NAMALWA (cell line): ENCODE data around the gene IL36G.

ENCODE experiments used
- DNase-seq: peaks from one replicate; pipeline ENCODE4 v3.0.0-alpha.2; 2015; ENCODE audit warnings: low spot score

Gene IL36G

GRCh38 chr2:112972423-112973086, 5.3 kb upstream of the IL36G start:
- no peak for DNase-seq

GRCh38 chr2:112973156-112973555, 4.7 kb upstream of the IL36G start:
- DNase-seq: no peak

GRCh38 chr2:112979731-112980130, 1.9 kb downstream of the IL36G start:
- DNase-seq: no peak

- DNase-seq: no peak
Observed at GRCh38 chr2:112980537-112980936, 2.7 kb downstream of the IL36G start.

DNA sequence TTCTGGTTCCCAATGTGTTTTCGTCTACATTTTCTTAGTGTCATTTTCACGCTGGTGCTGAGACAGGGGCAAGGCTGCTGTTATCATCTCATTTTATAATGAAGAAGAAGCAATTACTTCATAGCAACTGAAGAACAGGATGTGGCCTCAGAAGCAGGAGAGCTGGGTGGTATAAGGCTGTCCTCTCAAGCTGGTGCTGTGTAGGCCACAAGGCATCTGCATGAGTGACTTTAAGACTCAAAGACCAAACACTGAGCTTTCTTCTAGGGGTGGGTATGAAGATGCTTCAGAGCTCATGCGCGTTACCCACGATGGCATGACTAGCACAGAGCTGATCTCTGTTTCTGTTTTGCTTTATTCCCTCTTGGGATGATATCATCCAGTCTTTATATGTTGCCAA, 7.3 kb downstream of the IL36G start:
- DNase-seq: no peak

GRCh38 chr2:112989611-112990010, 11.8 kb downstream of the IL36G start:
- DNase-seq: no peak

DNA sequence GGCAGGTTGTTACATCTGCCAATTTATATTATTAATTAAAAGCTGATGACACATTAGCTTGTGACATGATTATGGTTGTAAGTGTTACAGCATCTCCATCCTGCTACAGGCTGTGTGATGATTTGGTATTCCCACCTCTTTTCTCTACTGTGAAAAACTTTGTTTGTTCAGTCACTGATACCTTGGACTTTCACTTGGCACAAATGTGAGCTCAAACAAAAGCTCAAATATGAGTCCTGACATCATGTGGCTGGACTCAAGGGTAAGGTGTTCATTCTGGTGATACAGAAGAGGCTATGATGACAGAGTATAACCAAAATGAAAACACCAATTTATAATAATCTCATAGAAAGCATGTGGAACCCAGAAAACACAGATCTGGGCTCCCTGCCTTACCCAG, 16.0 kb downstream of the IL36G start:
- no peak for DNase-seq

DNA sequence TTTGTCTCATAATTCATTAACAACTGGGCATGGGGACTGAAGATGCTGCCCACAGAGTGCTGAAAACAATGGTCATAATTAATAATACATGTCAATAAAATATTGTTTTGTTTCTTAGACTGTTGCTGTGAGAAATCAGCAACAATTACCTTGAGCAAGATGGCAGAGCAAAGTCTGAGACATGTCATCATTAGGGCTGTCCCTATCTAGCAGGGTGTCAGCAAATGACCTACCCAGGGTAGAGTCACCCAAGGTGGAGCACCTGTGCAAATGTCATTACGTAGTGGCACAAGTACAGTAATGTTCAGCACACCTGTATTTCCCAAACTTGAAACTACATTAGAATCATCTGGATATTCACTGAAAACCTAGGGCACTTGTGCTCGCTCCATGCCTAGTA, 16.8 kb downstream of the IL36G start:
- DNase-seq: no peak

DNA sequence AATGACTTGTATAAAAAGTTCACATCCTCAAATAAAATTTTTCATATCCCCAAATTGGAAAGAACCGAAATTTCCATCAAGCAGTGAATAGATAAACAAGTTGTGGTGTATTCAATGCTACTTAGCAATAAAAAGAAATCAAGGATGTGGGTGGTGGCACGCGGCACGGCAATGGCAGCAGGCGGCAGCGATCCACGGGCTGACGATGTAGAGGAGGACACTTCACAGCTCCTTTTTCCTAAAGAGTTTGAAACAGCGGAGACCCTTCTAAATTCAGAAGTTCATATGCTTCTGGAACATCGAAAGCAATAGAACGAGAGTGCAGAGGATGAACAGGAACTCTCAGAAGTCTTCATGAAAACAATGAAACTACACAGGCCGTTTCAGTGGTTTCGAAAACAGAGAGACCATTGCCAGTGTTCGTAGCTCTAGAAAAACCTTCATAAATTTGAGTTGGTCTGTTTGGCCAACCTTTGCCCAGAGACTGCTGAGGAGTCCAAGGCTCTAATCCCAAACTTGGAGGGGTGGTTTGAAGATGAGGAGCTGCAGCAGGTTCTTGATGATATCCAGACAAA, 17.6 kb downstream of the IL36G start:
- no peak for DNase-seq

DNA sequence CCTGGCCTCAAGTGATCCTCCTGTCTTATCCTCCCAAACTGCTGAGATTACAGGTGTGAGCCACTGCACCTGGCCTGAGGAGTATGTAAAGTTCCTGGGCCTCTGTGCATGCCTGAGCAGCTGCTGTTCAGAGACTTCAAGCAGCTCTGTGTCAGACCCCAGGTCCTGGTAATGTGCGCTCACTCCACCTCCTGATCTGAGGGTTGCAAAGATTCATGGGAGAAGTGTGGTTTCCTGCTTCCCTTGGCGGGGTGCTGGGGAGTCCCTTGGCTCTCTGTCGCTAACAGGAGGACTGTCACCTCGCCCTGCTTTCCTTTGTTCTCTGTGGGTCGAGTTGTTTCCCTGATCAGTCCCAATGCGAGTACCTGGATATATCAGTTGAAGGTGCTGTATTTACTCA, 18.8 kb downstream of the IL36G start:
- DNase-seq: no peak

GRCh38 chr2:112997151-112997550, 19.3 kb downstream of the IL36G start:
- DNase-seq: no peak

DNA sequence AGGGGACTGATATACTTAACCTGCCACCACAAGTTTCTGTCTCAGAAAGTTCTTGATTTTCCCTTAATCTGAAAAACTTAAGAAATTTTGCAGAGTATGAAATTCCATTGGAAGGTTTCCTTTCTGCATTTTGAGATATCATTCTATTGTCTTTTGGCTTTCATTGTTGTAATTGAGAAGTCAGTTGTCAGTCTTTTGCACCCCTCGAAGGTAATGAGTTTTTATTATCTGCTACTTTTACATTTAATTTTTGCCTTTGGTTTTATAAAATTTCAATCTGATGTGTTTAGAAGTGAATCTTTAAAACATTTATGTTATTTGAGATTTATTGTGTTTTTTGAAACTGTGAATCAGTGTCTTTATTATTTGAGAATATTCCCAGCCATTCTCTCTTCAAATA, 22.6 kb downstream of the IL36G start:
- no peak for DNase-seq

DNA sequence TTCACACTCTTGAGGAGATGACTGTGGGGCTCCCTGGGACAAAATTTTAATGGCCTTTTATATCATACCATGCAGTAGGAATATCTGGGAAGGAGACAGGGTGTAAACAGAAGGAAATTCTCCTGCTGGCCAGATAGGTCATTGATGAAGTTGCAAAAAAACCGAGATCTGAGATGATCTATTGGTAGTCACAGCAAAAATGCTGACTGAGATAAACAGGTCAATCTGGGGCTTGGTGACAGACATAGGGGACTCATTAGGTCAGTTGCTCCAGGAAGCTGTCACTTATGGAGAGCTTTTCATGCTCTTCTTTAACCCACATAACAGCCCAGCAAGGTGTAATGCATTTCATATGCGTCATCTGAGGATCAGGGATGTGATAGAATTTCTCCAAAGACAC, 24.9 kb downstream of the IL36G start:
- no peak for DNase-seq

GRCh38 chr2:113005030-113005509, 27.3 kb downstream of the IL36G start, which contains the start of gene IL36A:
IL36A (plus strand) TSS chr2:113005459; CDS start chr2:113005872, 413 bp downstream.
- no peak for DNase-seq

- DNase-seq: no peak
Observed at GRCh38 chr2:113007250-113007649, 29.4 kb downstream of the IL36G start.

GRCh38 chr2:113009622-113010021, 31.8 kb downstream of the IL36G start:
- DNase-seq: no peak

DNA sequence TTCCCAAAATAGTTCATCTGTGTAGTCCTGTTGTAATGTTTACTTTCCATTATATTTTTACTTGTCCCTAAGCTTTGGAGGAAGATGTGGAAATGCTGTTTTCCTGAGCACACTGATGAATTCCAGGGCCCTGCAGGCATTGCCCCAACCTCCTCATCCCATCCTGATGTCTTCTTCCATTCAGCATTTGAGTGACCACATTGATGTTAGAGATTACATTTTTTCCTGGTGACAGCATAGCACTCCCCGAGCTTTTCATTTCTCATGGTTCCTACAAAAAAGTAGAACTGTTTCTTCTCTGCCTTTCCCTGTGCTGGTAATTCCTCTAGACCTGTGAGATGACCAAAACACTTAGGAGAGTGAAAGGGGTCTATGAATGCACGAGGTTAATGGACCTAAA, 32.3 kb downstream of the IL36G start:
- no peak for DNase-seq

- no peak for DNase-seq
Observed at GRCh38 chr2:113011108-113011507, 33.3 kb downstream of the IL36G start.

- no peak for DNase-seq
Observed at GRCh38 chr2:113012436-113013335, 34.9 kb downstream of the IL36G start.

DNA sequence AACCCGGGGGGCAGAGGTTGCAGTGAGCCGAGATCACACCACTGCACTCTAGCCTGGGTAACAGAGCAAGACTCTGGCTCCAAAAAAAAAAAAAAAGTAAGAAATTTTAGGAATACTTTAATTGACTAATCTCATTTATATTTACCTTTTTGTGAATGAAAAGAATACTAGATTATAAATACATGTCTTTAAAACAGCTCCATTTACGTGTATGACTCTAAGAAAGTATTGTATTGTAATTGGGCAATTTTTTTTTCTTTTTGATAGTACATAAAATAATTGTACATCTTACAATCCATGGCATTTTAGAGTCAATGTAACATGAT, 35.5 kb downstream of the IL36G start:
- no peak for DNase-seq

- DNase-seq: no peak
Observed at GRCh38 chr2:113014067-113014466, 36.3 kb downstream of the IL36G start.

GRCh38 chr2:113015042-113015441, 37.2 kb downstream of the IL36G start:
- no peak for DNase-seq

DNA sequence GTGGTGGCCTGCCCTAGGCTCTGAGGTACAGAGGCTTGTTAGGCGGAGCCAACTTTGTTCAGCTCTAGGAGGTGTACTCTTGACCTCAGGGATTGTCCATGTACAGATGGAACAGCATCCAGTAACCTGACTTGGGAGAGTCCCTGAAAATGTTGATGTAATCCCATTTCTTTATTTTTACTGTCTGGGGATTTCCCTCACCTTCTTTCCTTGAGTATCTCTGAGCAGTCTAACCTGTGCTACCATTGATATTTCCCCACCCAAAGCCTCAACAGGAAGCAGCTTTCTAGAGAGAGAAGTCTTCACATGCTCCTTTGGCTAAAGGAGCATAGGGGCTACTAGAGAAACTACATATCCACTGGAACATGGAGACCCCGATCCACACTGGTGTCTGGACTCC, 37.8 kb downstream of the IL36G start:
- no peak for DNase-seq
